WTC11 (cell line): ENCODE data around the gene OR51L1. TPM values are rescaled to one million over a fixed set of nuclear protein-coding genes. Genes with fewer than 3 reads are reported as not detected.

Source experiments
- ATAC-seq: fragments of 200-7000 bp; cut with Tn5 transposase; 2 replicates; pipeline ENCODE4 v1.10.0; 2021; ENCODE audit warnings: mild to moderate bottlenecking, moderate library complexity
- CTCF ChIA-PET: fragments of 300-600 bp; sonication (Branson Sonifier 250); formaldehyde crosslinking; loops from one replicate; lab custom pipeline; 2021; ENCODE audit warnings: antibody characterized with exemption; lab: Charles Lee
- POLR2A ChIA-PET: fragments of 350-600 bp; sonication (Branson Sonifier 250); formaldehyde crosslinking; loops from one replicate; lab custom pipeline; 2021; ENCODE audit warnings: antibody characterized with exemption; lab: Charles Lee
- DNase-seq: peaks from one replicate; pipeline ENCODE4 v3.0.0; 2021; ENCODE audit warnings: low spot score
- H3K27ac Mint-ChIP-seq: 2 replicates; pipeline ENCODE4 v1.8.0; 2021; ENCODE audit warnings: mixed read lengths
- H3K27me3 Mint-ChIP-seq: 2 replicates; pipeline ENCODE4 v1.8.0; 2021; ENCODE audit warnings: low read depth, mild to moderate bottlenecking, moderate library complexity, mixed read lengths
- H3K36me3 Mint-ChIP-seq: 2 replicates; pipeline ENCODE4 v1.8.0; 2021; ENCODE audit warnings: mixed read lengths
- H3K4me1 Mint-ChIP-seq: 2 replicates; pipeline ENCODE4 v1.8.0; 2022; ENCODE audit warnings: mixed read lengths
- H3K4me3 Mint-ChIP-seq: 2 replicates; pipeline ENCODE4 v1.8.0; 2021; ENCODE audit warnings: mild to moderate bottlenecking, moderate library complexity, mixed read lengths
- H3K9me3 Mint-ChIP-seq: 2 replicates; pipeline ENCODE4 v1.8.0; 2021; ENCODE audit warnings: mixed read lengths
- ELF4 ChIP-seq: sonication (generic); formaldehyde crosslinking; IDR thresholded peaks from 2 replicates; pipeline ENCODE4 v1.8.1; 2022; ENCODE audit warnings: low read depth, mild to moderate bottlenecking, moderate library complexity, missing genetic modification reagents
- FOXK1 ChIP-seq: sonication (generic); formaldehyde crosslinking; IDR thresholded peaks from 2 replicates; pipeline ENCODE4 v1.8.0; 2022; ENCODE audit warnings: mild to moderate bottlenecking, moderate library complexity, missing genetic modification reagents
- GRHL2 ChIP-seq: fragments of 250-450 bp; sonication (Bioruptor Pico); IDR thresholded peaks from 2 replicates; pipeline ENCODE4 v1.8.0; 2022; ENCODE audit warnings: mild to moderate bottlenecking, moderate library complexity; ENCODE audit not compliant: insufficient replicate concordance, severe bottlenecking
- GTF2I ChIP-seq: fragments of 250-450 bp; sonication (Bioruptor Pico); conservative IDR thresholded peaks from 2 replicates; pipeline ENCODE4 v1.4.0; 2021; ENCODE audit warnings: mild to moderate bottlenecking
- IRF2 ChIP-seq: sonication (generic); formaldehyde crosslinking; IDR thresholded peaks from 2 replicates; pipeline ENCODE4 v1.8.0; 2022; ENCODE audit warnings: low read depth, missing genetic modification reagents, borderline replicate concordance
- MYBL2 ChIP-seq: sonication (generic); formaldehyde crosslinking; IDR thresholded peaks from 2 replicates; pipeline ENCODE4 v1.8.1; 2023; ENCODE audit warnings: mild to moderate bottlenecking, moderate library complexity, missing genetic modification reagents
- NR3C1 ChIP-seq: sonication (generic); formaldehyde crosslinking; conservative IDR thresholded peaks from 2 replicates; pipeline ENCODE4 v1.8.1; 2023; ENCODE audit warnings: low read depth, mild to moderate bottlenecking, missing genetic modification reagents
- RELA ChIP-seq: sonication (generic); formaldehyde crosslinking; IDR thresholded peaks from 2 replicates; pipeline ENCODE4 v1.8.1; 2022; ENCODE audit warnings: missing genetic modification reagents, mild to moderate bottlenecking, borderline replicate concordance
- RORB ChIP-seq: fragments of 250-450 bp; sonication (Bioruptor Pico); IDR thresholded peaks from 2 replicates; pipeline ENCODE4 v1.9.0; 2021; ENCODE audit warnings: mild to moderate bottlenecking
- TEAD1 ChIP-seq: sonication (generic); formaldehyde crosslinking; IDR thresholded peaks from 2 replicates; pipeline ENCODE4 v1.8.0; 2022; ENCODE audit warnings: mild to moderate bottlenecking, missing genetic modification reagents
- TP53 ChIP-seq: sonication (generic); formaldehyde crosslinking; IDR thresholded peaks from 2 replicates; pipeline ENCODE4 v1.8.1; 2023; ENCODE audit warnings: mild to moderate bottlenecking, missing genetic modification reagents
- total RNA-seq: library from RNA; stranded (reverse); gene quantifications from 3 replicates; pipeline ENCODE4 v1.2.3, GENCODE V29; 2021
- TF ChIP-seq, protein P1 (sequence below): fragments of 250-450 bp; sonication (Bioruptor Pico); IDR thresholded peaks from 2 replicates; pipeline ENCODE4 v1.9.0; 2021; ENCODE audit warnings: mild to moderate bottlenecking
- TF ChIP-seq, protein P2 (sequence below): sonication (generic); formaldehyde crosslinking; conservative IDR thresholded peaks from 2 replicates; pipeline ENCODE4 v1.8.1; 2023; ENCODE audit warnings: mild to moderate bottlenecking, low read depth, missing genetic modification reagents, moderate library complexity
- TF ChIP-seq, protein P3 (sequence below): sonication (generic); formaldehyde crosslinking; IDR thresholded peaks from 2 replicates; pipeline ENCODE4 v1.8.1; 2023; ENCODE audit warnings: mild to moderate bottlenecking, missing genetic modification reagents, moderate library complexity
- TF ChIP-seq, protein P4 (sequence below): sonication (generic); formaldehyde crosslinking; IDR thresholded peaks from 2 replicates; pipeline ENCODE4 v1.8.1; 2023; ENCODE audit warnings: mild to moderate bottlenecking, missing genetic modification reagents
- TF ChIP-seq, protein P5 (sequence below): sonication (generic); formaldehyde crosslinking; IDR thresholded peaks from 2 replicates; pipeline ENCODE4 v1.8.1; 2022; ENCODE audit warnings: mild to moderate bottlenecking, missing genetic modification reagents, moderate library complexity, borderline replicate concordance
- TF ChIP-seq, protein P6 (sequence below): fragments of 250-450 bp; sonication (Bioruptor Pico); IDR thresholded peaks from 2 replicates; pipeline ENCODE4 v1.9.0; 2021; ENCODE audit warnings: mild to moderate bottlenecking, borderline replicate concordance

OR51L1 gene
- total RNA-seq, 1 experiment from 2014 or later: not detected

DNA sequence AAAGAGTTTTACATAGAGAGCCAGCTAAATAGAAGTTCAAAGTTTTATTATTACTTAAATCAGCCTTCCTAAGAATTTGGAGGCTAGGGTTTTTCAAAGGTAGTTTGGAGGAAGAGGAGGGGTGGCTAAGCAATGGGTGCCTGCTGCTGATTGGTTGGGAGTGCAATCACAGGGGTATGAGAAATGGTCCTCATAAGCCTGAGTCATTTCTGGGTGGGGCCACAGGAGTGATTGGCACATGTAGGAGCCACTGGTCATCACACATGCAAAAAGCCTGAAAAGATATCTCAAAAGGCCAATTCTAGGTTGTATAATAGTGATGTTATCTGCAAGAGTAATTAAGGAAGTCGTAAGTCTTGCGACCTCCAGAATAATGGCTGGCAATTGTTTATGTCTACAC lies 12.9 kb downstream of the OR51L1 start:
- Mint-ChIP-seq H3K27ac (no peak overlapping the region), H3K27me3 (no peaks in the 10 kb centered on the region; the same call in 1 of the 2 replicates)

DNA sequence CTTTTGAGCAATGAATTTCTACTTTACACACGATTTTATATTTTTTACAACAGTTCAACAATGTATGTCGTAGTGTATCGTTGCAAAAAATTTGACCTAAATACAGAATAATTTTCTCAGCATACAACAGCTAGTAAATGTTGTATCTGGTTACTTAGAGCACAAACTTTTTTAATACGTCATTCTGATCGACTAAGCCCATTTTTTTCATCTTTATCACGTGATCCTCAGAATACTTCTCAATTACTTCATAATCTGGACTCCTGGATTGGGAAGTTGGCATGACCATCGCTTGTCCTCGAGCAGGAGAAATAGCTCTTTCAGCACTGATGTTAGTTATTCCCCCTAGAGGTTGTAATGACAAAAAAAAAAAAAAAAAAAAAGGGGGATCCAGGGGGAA lies 16.6 kb downstream of the OR51L1 start:
- H3K4me1 Mint-ChIP-seq: no peaks in the 10 kb centered on the region
- no peaks in the 10 kb centered on the region; the same call in 1 of the 2 replicates for H3K27me3 Mint-ChIP-seq
- peaks cover 6% of the 10 kb centered on the region; the same call in 1 of the 2 replicates for H3K9me3 Mint-ChIP-seq
- no peak for ATAC-seq
- POLR2A ChIA-PET: no interaction called here
- no peak for DNase-seq
- H3K4me3 Mint-ChIP-seq: no peak overlapping the region
- no peak overlapping the region for H3K27ac Mint-ChIP-seq
- H3K36me3 Mint-ChIP-seq: no peaks in the 10 kb centered on the region
- CTCF ChIA-PET: interaction anchor here (0.6 to 1.0 kb wide), 5 partner anchors 38 to 374 kb away, joined by 3 to 6 read pairs (median 3); partner anchors contain the start of gene OR51D1
- TF ChIP-seq ELF4 (CRISPR knock-in tag) (no peak), IRF2 (CRISPR knock-in tag) (no peak), GRHL2 (CRISPR knock-in tag) (no peak), RORB (CRISPR knock-in tag) (no peak), RELA (no peak), TEAD1 (CRISPR knock-in tag) (no peak), GTF2I (CRISPR knock-in tag) (no peak), NR3C1 (no peak), TP53 (CRISPR knock-in tag) (no peak), MYBL2 (CRISPR knock-in tag) (no peak), FOXK1 (no peak)
- TF ChIP-seq, protein P1, sequence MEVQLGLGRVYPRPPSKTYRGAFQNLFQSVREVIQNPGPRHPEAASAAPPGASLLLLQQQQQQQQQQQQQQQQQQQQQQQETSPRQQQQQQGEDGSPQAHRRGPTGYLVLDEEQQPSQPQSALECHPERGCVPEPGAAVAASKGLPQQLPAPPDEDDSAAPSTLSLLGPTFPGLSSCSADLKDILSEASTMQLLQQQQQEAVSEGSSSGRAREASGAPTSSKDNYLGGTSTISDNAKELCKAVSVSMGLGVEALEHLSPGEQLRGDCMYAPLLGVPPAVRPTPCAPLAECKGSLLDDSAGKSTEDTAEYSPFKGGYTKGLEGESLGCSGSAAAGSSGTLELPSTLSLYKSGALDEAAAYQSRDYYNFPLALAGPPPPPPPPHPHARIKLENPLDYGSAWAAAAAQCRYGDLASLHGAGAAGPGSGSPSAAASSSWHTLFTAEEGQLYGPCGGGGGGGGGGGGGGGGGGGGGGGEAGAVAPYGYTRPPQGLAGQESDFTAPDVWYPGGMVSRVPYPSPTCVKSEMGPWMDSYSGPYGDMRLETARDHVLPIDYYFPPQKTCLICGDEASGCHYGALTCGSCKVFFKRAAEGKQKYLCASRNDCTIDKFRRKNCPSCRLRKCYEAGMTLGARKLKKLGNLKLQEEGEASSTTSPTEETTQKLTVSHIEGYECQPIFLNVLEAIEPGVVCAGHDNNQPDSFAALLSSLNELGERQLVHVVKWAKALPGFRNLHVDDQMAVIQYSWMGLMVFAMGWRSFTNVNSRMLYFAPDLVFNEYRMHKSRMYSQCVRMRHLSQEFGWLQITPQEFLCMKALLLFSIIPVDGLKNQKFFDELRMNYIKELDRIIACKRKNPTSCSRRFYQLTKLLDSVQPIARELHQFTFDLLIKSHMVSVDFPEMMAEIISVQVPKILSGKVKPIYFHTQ: no peak
- TF ChIP-seq, protein P2, sequence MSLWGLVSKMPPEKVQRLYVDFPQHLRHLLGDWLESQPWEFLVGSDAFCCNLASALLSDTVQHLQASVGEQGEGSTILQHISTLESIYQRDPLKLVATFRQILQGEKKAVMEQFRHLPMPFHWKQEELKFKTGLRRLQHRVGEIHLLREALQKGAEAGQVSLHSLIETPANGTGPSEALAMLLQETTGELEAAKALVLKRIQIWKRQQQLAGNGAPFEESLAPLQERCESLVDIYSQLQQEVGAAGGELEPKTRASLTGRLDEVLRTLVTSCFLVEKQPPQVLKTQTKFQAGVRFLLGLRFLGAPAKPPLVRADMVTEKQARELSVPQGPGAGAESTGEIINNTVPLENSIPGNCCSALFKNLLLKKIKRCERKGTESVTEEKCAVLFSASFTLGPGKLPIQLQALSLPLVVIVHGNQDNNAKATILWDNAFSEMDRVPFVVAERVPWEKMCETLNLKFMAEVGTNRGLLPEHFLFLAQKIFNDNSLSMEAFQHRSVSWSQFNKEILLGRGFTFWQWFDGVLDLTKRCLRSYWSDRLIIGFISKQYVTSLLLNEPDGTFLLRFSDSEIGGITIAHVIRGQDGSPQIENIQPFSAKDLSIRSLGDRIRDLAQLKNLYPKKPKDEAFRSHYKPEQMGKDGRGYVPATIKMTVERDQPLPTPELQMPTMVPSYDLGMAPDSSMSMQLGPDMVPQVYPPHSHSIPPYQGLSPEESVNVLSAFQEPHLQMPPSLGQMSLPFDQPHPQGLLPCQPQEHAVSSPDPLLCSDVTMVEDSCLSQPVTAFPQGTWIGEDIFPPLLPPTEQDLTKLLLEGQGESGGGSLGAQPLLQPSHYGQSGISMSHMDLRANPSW (CRISPR knock-in tag): no peak
- TF ChIP-seq, protein P3, sequence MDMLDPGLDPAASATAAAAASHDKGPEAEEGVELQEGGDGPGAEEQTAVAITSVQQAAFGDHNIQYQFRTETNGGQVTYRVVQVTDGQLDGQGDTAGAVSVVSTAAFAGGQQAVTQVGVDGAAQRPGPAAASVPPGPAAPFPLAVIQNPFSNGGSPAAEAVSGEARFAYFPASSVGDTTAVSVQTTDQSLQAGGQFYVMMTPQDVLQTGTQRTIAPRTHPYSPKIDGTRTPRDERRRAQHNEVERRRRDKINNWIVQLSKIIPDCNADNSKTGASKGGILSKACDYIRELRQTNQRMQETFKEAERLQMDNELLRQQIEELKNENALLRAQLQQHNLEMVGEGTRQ (CRISPR knock-in tag): no peak
- TF ChIP-seq, protein P4, sequence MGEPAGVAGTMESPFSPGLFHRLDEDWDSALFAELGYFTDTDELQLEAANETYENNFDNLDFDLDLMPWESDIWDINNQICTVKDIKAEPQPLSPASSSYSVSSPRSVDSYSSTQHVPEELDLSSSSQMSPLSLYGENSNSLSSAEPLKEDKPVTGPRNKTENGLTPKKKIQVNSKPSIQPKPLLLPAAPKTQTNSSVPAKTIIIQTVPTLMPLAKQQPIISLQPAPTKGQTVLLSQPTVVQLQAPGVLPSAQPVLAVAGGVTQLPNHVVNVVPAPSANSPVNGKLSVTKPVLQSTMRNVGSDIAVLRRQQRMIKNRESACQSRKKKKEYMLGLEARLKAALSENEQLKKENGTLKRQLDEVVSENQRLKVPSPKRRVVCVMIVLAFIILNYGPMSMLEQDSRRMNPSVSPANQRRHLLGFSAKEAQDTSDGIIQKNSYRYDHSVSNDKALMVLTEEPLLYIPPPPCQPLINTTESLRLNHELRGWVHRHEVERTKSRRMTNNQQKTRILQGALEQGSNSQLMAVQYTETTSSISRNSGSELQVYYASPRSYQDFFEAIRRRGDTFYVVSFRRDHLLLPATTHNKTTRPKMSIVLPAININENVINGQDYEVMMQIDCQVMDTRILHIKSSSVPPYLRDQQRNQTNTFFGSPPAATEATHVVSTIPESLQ: no peak
- TF ChIP-seq, protein P5, sequence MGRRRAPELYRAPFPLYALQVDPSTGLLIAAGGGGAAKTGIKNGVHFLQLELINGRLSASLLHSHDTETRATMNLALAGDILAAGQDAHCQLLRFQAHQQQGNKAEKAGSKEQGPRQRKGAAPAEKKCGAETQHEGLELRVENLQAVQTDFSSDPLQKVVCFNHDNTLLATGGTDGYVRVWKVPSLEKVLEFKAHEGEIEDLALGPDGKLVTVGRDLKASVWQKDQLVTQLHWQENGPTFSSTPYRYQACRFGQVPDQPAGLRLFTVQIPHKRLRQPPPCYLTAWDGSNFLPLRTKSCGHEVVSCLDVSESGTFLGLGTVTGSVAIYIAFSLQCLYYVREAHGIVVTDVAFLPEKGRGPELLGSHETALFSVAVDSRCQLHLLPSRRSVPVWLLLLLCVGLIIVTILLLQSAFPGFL: no peak

More for the DNA sequence above, 12.9 kb downstream of the OR51L1 start:
- ChIA-PET POLR2A (no interaction called here), CTCF (interaction anchor here (1.3 kb wide), 1 partner anchor 371 kb away, joined by 5 read pairs; no protein-coding TSS in a partner anchor)
- no peaks in the 10 kb centered on the region for H3K36me3 Mint-ChIP-seq
- H3K4me3 Mint-ChIP-seq: no peak overlapping the region
- DNase-seq (no peak), ATAC-seq (peak; percentile 57)
- TF ChIP-seq, protein P6, sequence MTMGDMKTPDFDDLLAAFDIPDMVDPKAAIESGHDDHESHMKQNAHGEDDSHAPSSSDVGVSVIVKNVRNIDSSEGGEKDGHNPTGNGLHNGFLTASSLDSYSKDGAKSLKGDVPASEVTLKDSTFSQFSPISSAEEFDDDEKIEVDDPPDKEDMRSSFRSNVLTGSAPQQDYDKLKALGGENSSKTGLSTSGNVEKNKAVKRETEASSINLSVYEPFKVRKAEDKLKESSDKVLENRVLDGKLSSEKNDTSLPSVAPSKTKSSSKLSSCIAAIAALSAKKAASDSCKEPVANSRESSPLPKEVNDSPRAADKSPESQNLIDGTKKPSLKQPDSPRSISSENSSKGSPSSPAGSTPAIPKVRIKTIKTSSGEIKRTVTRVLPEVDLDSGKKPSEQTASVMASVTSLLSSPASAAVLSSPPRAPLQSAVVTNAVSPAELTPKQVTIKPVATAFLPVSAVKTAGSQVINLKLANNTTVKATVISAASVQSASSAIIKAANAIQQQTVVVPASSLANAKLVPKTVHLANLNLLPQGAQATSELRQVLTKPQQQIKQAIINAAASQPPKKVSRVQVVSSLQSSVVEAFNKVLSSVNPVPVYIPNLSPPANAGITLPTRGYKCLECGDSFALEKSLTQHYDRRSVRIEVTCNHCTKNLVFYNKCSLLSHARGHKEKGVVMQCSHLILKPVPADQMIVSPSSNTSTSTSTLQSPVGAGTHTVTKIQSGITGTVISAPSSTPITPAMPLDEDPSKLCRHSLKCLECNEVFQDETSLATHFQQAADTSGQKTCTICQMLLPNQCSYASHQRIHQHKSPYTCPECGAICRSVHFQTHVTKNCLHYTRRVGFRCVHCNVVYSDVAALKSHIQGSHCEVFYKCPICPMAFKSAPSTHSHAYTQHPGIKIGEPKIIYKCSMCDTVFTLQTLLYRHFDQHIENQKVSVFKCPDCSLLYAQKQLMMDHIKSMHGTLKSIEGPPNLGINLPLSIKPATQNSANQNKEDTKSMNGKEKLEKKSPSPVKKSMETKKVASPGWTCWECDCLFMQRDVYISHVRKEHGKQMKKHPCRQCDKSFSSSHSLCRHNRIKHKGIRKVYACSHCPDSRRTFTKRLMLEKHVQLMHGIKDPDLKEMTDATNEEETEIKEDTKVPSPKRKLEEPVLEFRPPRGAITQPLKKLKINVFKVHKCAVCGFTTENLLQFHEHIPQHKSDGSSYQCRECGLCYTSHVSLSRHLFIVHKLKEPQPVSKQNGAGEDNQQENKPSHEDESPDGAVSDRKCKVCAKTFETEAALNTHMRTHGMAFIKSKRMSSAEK (CRISPR knock-in tag): no peak
- peaks cover 5% of the 10 kb centered on the region; the same call in 1 of the 2 replicates for H3K4me1 Mint-ChIP-seq
- H3K9me3 Mint-ChIP-seq: no peaks in the 10 kb centered on the region
